Epithelial cell of esophagus (primary cell): Measurements from ENCODE around the gene NKAIN4.

Source experiments
- DNase-seq: peaks from one replicate; pipeline ENCODE4 v3.0.0; 2010; ENCODE audit warnings: low read depth
- H3K4me3 ChIP-seq: 2 replicates; pipeline ENCODE4 v1.5.1; 2011; ENCODE audit warnings: mild to moderate bottlenecking, low read length, control low read depth
- TF ChIP-seq, protein P1 (sequence below): IDR thresholded peaks from 2 replicates; pipeline ENCODE4 v1.5.1; 2011; ENCODE audit warnings: low read depth, mild to moderate bottlenecking, low read length, control low read depth, inconsistent platforms; ENCODE audit not compliant: insufficient read depth; ENCODE audit errors: missing control alignments

NKAIN4 gene

DNA sequence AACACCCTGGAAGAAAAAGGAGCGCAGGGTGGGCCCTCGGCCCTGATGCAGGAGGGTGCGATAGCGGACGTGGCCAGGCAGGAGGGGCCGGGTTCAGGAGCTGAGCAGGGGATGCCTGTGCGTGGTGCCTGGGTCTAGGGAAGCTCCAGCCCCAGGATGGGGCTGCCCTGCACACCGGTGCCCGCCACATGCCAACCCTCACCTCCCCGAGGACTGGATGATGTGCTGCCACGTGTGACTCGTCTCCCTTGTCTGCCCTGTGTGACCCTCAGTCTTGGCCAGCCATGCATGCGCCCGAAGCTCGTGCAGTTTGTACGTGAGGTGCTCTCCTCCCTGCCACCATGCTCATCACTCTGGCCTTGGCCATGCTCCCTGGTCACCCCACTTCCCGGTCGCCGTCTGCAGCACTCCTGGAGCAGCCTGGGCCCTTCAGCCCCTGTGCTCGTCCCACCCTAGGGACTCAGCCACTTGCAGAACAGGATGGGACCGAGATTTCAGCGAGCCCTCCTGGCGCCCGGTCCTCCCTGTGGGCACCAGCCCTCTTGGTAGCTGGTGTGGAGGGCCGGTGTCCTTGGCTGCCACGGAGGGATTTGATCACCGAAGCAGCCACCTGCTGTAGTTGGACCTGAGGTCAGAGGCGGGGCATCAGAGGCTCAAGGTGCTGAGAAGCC lies 34.5 kb upstream of the NKAIN4 start:
- no peak for DNase-seq
- H3K4me3 ChIP-seq, result no peak overlapping the region

DNA sequence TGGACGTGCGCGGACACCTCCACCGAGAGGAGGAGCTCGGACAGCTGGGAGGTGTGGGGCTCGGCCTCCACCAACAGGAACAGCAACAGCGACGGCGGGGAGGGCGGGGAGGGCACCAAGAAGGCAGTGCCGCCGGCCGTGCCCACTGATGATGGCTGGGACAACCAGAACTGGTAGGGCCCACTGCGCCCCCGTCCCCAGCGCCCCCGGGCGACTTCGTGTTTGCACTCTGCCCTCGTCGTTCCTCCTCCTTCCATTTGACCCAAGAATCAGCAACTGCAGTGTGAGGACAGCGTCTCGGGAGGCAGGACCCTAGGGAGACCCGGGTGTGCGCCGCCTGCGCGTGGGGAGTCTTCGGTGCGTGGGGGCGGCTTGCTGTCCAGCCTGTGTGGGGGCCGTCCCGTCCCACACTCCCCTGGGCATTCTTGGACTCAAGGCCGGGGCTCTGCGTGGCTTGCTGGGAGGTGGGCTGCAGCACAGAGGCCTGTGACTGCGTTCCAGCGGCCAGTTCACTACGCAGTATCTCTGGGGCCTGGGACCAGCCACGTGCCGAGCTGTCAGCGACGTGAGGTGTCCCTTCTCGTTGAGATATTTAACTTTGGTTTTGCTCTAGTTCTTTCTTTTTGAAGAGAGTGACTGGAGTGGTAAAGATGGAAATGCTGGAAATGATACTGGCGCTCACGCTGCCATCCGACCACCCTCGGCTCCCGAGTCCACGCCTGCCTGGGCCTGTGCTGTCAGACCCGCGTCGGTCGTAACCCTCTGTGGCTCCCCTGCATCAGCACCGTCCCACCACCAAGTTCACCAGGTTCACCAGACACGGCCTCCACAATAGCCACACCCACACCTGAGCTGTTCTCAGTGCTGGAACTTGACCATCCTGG lies 33.7 kb upstream of the NKAIN4 start:
- no peak for DNase-seq
- no peak overlapping the region for H3K4me3 ChIP-seq
- TF ChIP-seq, protein P1, sequence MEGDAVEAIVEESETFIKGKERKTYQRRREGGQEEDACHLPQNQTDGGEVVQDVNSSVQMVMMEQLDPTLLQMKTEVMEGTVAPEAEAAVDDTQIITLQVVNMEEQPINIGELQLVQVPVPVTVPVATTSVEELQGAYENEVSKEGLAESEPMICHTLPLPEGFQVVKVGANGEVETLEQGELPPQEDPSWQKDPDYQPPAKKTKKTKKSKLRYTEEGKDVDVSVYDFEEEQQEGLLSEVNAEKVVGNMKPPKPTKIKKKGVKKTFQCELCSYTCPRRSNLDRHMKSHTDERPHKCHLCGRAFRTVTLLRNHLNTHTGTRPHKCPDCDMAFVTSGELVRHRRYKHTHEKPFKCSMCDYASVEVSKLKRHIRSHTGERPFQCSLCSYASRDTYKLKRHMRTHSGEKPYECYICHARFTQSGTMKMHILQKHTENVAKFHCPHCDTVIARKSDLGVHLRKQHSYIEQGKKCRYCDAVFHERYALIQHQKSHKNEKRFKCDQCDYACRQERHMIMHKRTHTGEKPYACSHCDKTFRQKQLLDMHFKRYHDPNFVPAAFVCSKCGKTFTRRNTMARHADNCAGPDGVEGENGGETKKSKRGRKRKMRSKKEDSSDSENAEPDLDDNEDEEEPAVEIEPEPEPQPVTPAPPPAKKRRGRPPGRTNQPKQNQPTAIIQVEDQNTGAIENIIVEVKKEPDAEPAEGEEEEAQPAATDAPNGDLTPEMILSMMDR, result no peak

More for the DNA sequence above, 34.5 kb upstream of the NKAIN4 start:
- TF ChIP-seq, protein P1, result no peak

DNA sequence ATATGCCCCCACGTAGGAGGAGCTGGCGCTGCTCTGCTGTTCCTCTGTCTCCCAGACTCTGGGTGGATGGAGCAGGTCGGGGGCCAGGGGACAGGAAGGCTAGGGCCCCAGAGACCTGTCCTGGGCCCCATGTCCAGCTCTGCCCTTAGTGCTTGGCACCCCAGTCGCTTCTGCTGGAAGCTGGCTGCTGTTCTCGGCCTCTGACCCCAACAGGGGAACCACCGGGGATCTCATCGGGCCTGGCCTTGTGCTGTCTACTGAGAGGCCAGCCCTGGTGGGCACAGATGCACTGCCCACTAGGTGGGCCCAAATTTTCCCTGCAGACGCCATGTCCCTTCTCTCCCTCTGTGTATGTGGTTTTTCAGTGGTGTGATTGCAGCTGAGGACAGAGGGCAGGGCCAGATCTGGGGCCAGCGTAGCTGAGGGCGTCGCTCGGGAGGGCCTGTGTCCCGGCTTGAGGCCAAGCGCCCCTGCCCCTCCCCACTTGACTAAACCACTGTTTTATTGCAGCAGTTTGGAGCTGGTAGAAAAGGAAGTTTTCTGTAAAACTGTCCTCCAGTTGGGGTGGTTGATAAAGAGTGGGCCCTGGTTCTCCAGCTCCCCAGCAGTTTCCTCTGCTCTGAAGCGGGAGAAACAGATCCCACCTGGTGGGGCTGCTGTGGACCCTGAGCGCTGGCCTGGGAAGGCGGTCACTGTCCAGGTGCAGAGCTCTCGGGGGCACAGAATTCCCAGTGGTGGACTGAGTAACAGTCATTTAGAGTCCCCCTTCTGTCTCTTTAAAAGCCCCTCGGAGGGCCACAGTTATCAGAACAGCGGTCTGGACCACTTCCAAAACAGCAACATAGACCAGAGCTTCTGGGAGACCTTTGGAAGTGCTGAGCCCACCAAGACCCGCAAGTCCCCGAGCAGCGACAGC lies 32.8 kb upstream of the NKAIN4 start:
- H3K4me3 ChIP-seq, result no peak overlapping the region
- no peak for DNase-seq
- TF ChIP-seq, protein P1, result no peak

DNA sequence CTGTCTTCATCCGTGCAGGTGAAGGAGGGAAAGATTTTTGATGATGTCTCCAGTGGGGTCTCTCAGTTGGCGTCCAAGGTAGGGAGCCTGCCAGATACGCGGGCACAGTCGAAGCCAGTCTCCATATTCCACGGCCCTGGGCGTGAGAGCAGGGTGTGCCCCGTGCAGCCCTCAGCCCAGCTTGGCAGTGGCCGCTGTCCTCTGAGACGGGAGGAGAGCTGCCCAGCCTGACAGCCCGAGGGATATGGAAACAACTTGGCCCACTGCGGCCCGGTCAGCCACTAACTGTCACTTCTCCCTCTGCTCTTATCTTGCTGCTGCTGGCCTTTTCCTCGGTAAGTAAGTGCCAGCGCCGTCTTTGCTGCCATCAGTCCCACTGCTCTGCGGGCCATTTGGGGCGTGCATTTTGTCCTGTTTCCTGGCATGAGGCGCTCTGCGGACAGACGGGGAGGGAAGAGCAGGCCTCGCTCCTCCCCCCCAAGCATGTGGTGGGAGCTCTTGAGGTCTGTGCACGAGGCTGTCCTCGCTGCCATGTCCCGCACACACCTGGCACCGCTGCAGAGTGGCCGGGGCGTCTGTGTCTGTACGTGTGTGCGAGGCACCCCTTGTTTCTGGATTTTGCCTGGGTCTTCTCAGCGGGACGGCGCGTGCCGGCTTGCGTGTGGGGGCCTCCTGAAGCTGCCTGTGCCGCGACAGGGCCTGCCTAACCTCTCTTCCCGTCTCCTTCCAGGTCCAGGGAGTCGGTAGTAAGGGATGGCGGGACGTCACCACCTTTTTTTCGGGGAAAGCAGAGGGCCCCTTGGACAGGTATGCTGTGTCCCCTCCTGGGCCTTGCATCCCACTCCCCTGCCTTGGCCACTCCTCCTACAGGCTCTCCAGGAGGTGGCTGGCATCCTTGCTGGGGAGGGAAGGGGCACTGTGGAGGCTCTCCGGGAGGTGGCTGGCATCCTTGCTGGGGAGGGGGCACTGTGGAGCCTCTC lies 31.7 kb upstream of the NKAIN4 start:
- H3K4me3 ChIP-seq, result no peak overlapping the region
- DNase-seq, result no peak
- TF ChIP-seq, protein P1, result no peak

DNA sequence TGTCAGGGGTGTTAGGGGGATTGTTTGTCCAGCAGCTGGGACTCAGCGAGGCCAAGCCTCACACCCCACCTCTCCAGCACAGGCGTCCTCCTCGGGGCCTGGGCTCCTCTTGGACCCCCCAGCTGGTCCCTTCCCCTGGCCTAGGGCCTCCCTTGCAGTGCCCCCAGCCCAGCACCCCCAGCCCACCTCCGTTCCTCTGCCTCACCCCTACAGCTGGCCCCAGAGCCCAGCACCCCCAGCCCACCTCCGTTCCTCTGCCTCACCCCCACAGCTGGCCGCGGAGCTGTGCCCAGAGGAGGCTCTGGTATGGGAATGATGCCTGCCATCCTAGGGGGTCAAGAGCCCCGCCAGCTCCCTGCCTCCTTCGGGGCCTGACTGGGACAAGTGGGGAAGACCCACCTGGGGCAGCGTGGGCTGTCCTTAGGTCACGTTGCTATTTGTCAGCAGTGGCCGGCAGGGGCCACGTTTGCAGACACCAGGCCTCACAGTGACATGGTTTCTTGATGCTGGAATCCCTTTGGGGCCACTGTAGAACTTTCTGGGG lies 30.8 kb upstream of the NKAIN4 start:
- H3K4me3 ChIP-seq, result no peak overlapping the region
- TF ChIP-seq, protein P1, result no peak
- DNase-seq, result no peak

DNA sequence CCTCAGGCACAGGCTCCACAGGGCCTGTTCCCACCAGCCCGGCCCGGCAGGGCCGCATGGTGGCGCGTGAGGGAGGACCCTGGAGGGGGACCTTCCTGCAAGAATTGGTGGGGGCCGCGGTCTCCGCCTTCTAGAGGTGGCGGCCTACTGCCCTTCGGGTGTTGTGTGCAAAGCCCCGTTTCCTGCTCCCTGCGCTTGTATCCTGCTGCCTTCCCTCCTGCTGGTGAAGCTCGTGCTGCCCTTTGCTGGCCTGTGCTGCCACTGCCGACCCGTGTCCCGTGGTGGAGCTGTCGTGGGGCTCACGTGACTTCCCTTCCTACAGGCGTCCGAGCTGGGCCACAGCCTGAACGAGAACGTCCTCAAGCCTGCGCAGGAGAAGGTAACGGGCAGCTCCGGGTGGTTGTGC lies 30.3 kb upstream of the NKAIN4 start:
- no peak for DNase-seq
- H3K4me3 ChIP-seq, result no peak overlapping the region

More for the DNA sequence above, 30.3 kb upstream of the NKAIN4 start:
- TF ChIP-seq, protein P1, result no peak
